Hepatocyte (in vitro differentiated cells): ENCODE measurements around the gene LINS1. TPM values are rescaled to one million over a fixed set of nuclear protein-coding genes. Genes with fewer than 3 reads are reported as not detected.
A peak's percentile ranks its signal among the peaks of the same experiment; 100 is the strongest.

Experiments used
- DNase-seq: peaks from one replicate; pipeline ENCODE4 v3.0.0-alpha.2; 2016; ENCODE audit warnings: low spot score
- H2AFZ ChIP-seq: fragments of 200-600 bp; sonication (generic); 2 replicates; pipeline ENCODE4 v1.6.0; 2016; ENCODE audit warnings: antibody characterized with exemption, mild to moderate bottlenecking
- H3K27ac ChIP-seq: fragments of 200-600 bp; sonication (generic); 2 replicates; pipeline ENCODE4 v1.5.1; 2016; ENCODE audit warnings: mild to moderate bottlenecking
- H3K27me3 ChIP-seq: fragments of 200-600 bp; sonication (generic); 2 replicates; pipeline ENCODE4 v1.6.1; 2016
- H3K36me3 ChIP-seq: fragments of 200-600 bp; sonication (generic); replicated peaks from 2 replicates; pipeline ENCODE4 v1.5.1; 2016; ENCODE audit warnings: low read depth; ENCODE audit not compliant: insufficient read depth
- H3K4me1 ChIP-seq: fragments of 200-600 bp; sonication (generic); 2 replicates; pipeline ENCODE4 v1.5.1; 2016; ENCODE audit warnings: mild to moderate bottlenecking, moderate library complexity; ENCODE audit not compliant: insufficient read depth
- H3K4me2 ChIP-seq: fragments of 200-600 bp; sonication (generic); 2 replicates; pipeline ENCODE4 v1.6.0; 2016
- H3K4me3 ChIP-seq: fragments of 200-600 bp; sonication (generic); 2 replicates; pipeline ENCODE4 v1.5.1; 2016; ENCODE audit warnings: mild to moderate bottlenecking
- H3K79me2 ChIP-seq: fragments of 200-600 bp; sonication (generic); 2 replicates; pipeline ENCODE4 v1.6.0; 2017; ENCODE audit warnings: mild to moderate bottlenecking
- H3K9me2 ChIP-seq: fragments of 200-600 bp; sonication (generic); replicated peaks from 2 replicates; pipeline ENCODE4 v1.6.0; 2017; ENCODE audit warnings: mild to moderate bottlenecking; ENCODE audit not compliant: insufficient read depth
- H3K9me3 ChIP-seq: fragments of 200-600 bp; sonication (generic); 2 replicates; pipeline ENCODE4 v1.5.1; 2016; ENCODE audit warnings: low read depth, mild to moderate bottlenecking
- H4K20me1 ChIP-seq: fragments of 200-600 bp; sonication (generic); 2 replicates; pipeline ENCODE4 v1.6.0; 2016; ENCODE audit warnings: mild to moderate bottlenecking; ENCODE audit not compliant: insufficient read depth, poor library complexity, severe bottlenecking
- CTCF ChIP-seq: fragments of 200-600 bp; sonication (generic); IDR thresholded peaks from 2 replicates; pipeline ENCODE4 v1.5.1; 2016; ENCODE audit warnings: antibody characterized with exemption, mild to moderate bottlenecking; ENCODE audit not compliant: poor library complexity
- EZH2 ChIP-seq: fragments of 200-600 bp; sonication (generic); IDR thresholded peaks from 2 replicates; pipeline ENCODE4 v1.6.1; 2016; ENCODE audit warnings: antibody characterized with exemption, mild to moderate bottlenecking, borderline replicate concordance
- EZH2phosphoT487 ChIP-seq: fragments of 200-600 bp; sonication (generic); IDR thresholded peaks from one replicate; pipeline ENCODE4 v1.6.1; 2018; ENCODE audit warnings: antibody characterized with exemption, mild to moderate bottlenecking, low read depth, moderate library complexity; ENCODE audit not compliant: unreplicated experiment, severe bottlenecking
- WGBS: methylation state at CpG from one replicate; pipeline ENCODE4 v1.1.6; 2016; ENCODE audit warnings: low lambda C conversion rate; ENCODE audit errors: missing lambda C conversion rate; 5-methylcytosine and 5-hydroxymethylcytosine counted together
- polyA plus RNA-seq: library from polyadenylated mRNA; unstranded; fragments of >200 nt; fragmentation: Nextera tagmentation; extraction: Ambion mirVana; gene quantifications from 2 replicates; pipeline ENCODE4 v1.2.1, GENCODE V29; 2016
- total RNA-seq: library from RNA; depleted of rRNA; stranded (reverse); fragments of >200 nt; gene quantifications from 2 replicates; pipeline ENCODE4 v1.2.3, GENCODE V29; 2014

Gene LINS1
- total and polyA plus RNA-seq, 2 experiments from 2014 or later: 8.1 to 26.3 TPM

GRCh38 chr15:100566850-100567628 is 34.9 kb downstream of the LINS1 start:
- 98% methylated on average over 6 of the region's 6 CpGs for WGBS
- DNase-seq: no peak

GRCh38 chr15:100565591-100565990 is 36.4 kb downstream of the LINS1 start:
- WGBS: 92% methylated on average over 3 of the region's 3 CpGs
- no peaks in the 10 kb centered on the region for H3K36me3 ChIP-seq
- H3K4me1 ChIP-seq: no peaks in the 10 kb centered on the region

More at GRCh38 chr15:100566850-100567628, 34.9 kb downstream of the LINS1 start:
- Histone ChIP-seq H3K4me3 (no peak overlapping the region), H3K4me1 (no peaks in the 10 kb centered on the region), H3K36me3 (no peaks in the 10 kb centered on the region), H3K9me3 (no peaks in the 10 kb centered on the region), H3K9me2 (no peaks in the 10 kb centered on the region), H3K27me3 (no peaks in the 10 kb centered on the region), H4K20me1 (no peaks in the 10 kb centered on the region), H3K4me2 (no peak overlapping the region), H3K79me2 (no peaks in the 10 kb centered on the region), H3K27ac (no peak overlapping the region), H2AFZ (no peak overlapping the region)
- TF ChIP-seq CTCF (no peak), EZH2 (no peak), EZH2phosphoT487 (no peak)

GRCh38 chr15:100560323-100560722 is 41.7 kb downstream of the LINS1 start:
- TF ChIP-seq EZH2phosphoT487: no peak
- no peak for TF ChIP-seq CTCF
- TF ChIP-seq EZH2: no peak

More at GRCh38 chr15:100565591-100565990, 36.4 kb downstream of the LINS1 start:
- Histone ChIP-seq H3K4me2 (no peak overlapping the region), H2AFZ (no peak overlapping the region), H3K27ac (no peak overlapping the region), H3K4me3 (no peak overlapping the region), H4K20me1 (no peaks in the 10 kb centered on the region), H3K27me3 (no peaks in the 10 kb centered on the region), H3K9me3 (no peaks in the 10 kb centered on the region), H3K9me2 (no peaks in the 10 kb centered on the region), H3K79me2 (no peaks in the 10 kb centered on the region)
- no peak for DNase-seq
- TF ChIP-seq EZH2 (no peak), CTCF (no peak), EZH2phosphoT487 (no peak)

GRCh38 chr15:100559330-100559729 is 42.7 kb downstream of the LINS1 start:
- Histone ChIP-seq H2AFZ (no peak overlapping the region), H3K27ac (no peak overlapping the region), H3K4me2 (no peak overlapping the region), H3K4me1 (no peaks in the 10 kb centered on the region), H3K36me3 (no peaks in the 10 kb centered on the region), H3K27me3 (no peaks in the 10 kb centered on the region), H3K9me2 (no peaks in the 10 kb centered on the region), H3K9me3 (no peaks in the 10 kb centered on the region), H4K20me1 (no peaks in the 10 kb centered on the region), H3K79me2 (no peaks in the 10 kb centered on the region), H3K4me3 (no peak overlapping the region)
- TF ChIP-seq EZH2phosphoT487 (no peak), CTCF (no peak), EZH2 (no peak)
- WGBS: 91% methylated on average over 2 of the region's 2 CpGs
- peak; percentile 9 for DNase-seq

More at GRCh38 chr15:100560323-100560722, 41.7 kb downstream of the LINS1 start:
- Histone ChIP-seq H3K9me2 (no peaks in the 10 kb centered on the region), H3K27ac (no peak overlapping the region), H3K27me3 (no peaks in the 10 kb centered on the region), H3K4me1 (no peaks in the 10 kb centered on the region), H4K20me1 (no peaks in the 10 kb centered on the region), H2AFZ (no peak overlapping the region), H3K9me3 (no peaks in the 10 kb centered on the region), H3K4me3 (no peak overlapping the region), H3K4me2 (no peak overlapping the region), H3K36me3 (no peaks in the 10 kb centered on the region), H3K79me2 (no peaks in the 10 kb centered on the region)
- DNase-seq: no peak
